ENCODE measurements around the gene YOD1.

- TF ChIP-seq EZH2 (IDR thresholded peaks at IDR 0.05; ENCODE audit: low read length, missing control alignments), result no peak
- TF ChIP-seq, protein P1, sequence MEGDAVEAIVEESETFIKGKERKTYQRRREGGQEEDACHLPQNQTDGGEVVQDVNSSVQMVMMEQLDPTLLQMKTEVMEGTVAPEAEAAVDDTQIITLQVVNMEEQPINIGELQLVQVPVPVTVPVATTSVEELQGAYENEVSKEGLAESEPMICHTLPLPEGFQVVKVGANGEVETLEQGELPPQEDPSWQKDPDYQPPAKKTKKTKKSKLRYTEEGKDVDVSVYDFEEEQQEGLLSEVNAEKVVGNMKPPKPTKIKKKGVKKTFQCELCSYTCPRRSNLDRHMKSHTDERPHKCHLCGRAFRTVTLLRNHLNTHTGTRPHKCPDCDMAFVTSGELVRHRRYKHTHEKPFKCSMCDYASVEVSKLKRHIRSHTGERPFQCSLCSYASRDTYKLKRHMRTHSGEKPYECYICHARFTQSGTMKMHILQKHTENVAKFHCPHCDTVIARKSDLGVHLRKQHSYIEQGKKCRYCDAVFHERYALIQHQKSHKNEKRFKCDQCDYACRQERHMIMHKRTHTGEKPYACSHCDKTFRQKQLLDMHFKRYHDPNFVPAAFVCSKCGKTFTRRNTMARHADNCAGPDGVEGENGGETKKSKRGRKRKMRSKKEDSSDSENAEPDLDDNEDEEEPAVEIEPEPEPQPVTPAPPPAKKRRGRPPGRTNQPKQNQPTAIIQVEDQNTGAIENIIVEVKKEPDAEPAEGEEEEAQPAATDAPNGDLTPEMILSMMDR (conservative IDR thresholded peaks at IDR 0.05 in 1 of 2, IDR thresholded peaks at IDR 0.05 in 1 of 2; ENCODE audit: low read depth in 1 of 2, low read length in 2 of 2), result no peak
Measured at GRCh38 chr1:207089627-207090355, 38.8 kb upstream of the YOD1 start.

Measured in fibroblast of lung (primary cell).